ENCODE data around the gene NOVA2.

The NOVA2 gene, protein sequence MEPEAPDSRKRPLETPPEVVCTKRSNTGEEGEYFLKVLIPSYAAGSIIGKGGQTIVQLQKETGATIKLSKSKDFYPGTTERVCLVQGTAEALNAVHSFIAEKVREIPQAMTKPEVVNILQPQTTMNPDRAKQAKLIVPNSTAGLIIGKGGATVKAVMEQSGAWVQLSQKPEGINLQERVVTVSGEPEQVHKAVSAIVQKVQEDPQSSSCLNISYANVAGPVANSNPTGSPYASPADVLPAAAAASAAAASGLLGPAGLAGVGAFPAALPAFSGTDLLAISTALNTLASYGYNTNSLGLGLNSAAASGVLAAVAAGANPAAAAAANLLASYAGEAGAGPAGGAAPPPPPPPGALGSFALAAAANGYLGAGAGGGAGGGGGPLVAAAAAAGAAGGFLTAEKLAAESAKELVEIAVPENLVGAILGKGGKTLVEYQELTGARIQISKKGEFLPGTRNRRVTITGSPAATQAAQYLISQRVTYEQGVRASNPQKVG

GRCh38 chr19:45973553-45974338, at the start of gene NOVA2:
Gene NOVA2, minus strand, starts transcription at chr19:45973865. Its CDS starts 514 bp downstream, at chr19:45973351.
- peak within 1 kb of the TSS; percentile 62 for H3K4me3 ChIP-seq (ENCODE audit: low read depth, low read length)

GRCh38 chr19:46023311-46023779, 49.7 kb upstream of the NOVA2 start:
- H3K4me3 ChIP-seq (ENCODE audit: low read depth, low read length) = no peak overlapping the region

DNA sequence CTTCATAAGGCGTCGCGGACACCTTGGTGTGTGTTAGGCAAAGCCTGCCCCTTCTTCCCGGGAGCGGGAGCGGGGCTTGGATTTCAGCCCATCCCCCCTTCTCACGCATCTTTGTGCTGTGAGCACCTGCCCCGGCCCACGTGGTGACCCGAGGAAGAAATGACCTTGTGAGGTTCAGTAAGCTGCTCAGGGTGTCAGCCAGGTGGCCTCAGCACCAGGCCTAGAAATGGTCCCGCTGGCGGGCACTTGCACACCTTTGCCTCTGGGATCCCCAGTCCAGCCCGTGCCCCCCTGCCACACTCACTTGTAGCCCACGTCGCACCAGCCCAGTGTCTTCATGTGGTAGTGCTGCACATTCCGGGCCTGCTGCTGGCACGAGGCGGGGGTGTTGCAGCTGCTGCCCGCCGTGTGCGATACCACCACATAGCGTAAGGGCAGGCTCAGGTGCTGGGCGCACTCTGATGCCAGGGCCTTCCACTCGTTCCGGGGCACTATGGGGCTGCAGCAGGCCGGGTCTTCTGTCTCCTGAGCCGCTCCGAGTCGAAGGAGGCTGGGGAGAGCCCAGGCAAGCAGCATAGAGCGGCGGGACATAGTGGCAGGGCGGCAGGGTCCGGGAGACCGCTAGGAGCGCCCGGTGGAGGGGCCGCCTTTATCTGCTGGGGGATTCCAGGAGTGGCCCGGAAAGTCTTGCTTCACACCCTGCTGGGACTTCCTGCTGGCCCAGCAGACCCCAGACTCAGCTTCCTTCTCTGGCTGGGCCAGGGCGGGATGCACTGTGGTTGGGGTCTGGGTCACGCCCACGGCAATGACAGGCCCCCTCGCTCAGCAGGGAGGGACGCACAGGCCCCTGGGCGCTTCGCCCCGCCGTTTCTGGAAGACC, 49.0 kb upstream of the NOVA2 start, which contains the start of gene PGLYRP1:
Gene PGLYRP1 (minus strand): TSS at position 623 of the 880 bp plus-strand sequence. CDS start 32 bp downstream, at position 591.
- no peak within 1 kb of the TSS for H3K4me3 ChIP-seq (ENCODE audit: low read depth, low read length)

DNA sequence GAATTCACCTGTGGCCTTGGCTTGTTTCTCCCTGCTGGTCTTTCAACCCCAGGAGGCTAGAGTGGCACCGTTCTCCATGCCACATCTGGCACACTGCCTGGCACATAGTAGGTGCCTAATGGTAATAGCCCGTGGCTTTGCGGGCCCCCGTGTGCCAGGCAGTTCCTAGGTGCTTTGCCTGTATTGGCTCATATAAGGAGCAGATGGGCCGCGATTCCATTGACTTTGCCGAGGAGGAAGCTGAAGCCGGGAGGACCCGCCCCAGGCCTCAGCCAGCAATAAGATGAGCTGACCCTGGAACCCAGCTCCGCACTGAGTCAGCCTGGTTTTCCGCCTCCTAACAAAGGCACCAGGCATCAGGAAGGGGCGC, 48.4 kb upstream of the NOVA2 start:
- H3K4me3 ChIP-seq (ENCODE audit: low read depth, low read length) = no peak overlapping the region

- no peak overlapping the region for H3K4me3 ChIP-seq (ENCODE audit: low read depth, low read length)
These were observed 47.9 kb upstream of the NOVA2 start for GRCh38 chr19:46021531-46022041.

- H3K4me3 ChIP-seq (ENCODE audit: low read depth, low read length) = no peak overlapping the region
These were observed 47.1 kb upstream of the NOVA2 start for GRCh38 chr19:46020819-46021125.

GRCh38 chr19:46019270-46019669, 45.6 kb upstream of the NOVA2 start:
- no peak overlapping the region for H3K4me3 ChIP-seq (ENCODE audit: low read depth, low read length)

DNA sequence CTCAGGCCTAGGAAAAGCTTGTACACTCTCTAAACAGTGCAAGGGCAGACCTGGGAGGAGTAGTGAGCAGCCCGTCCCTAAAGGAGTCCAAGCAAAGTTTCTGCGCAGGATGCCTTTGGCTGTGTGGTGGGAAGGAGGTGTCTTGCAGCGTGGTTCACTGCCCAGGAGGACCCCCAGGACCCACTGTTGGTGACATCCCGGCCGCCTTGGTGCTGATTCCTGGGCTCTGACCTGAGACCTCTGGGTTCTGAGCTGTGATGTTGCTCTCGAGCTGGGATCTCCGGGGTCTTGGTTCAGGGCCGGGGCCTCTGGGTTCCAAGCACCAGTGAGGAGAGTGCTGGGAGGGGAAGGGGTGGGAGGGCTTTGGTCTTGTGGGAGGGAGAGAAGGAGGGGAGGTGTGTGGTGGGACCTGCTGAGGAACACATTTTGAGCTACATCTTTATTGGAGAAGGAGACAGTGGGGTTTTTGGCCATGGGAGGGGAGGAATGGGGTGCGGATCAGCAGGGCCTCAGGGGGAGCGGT, 45.1 kb upstream of the NOVA2 start:
- no peak overlapping the region for H3K4me3 ChIP-seq (ENCODE audit: low read depth, low read length)

DNA sequence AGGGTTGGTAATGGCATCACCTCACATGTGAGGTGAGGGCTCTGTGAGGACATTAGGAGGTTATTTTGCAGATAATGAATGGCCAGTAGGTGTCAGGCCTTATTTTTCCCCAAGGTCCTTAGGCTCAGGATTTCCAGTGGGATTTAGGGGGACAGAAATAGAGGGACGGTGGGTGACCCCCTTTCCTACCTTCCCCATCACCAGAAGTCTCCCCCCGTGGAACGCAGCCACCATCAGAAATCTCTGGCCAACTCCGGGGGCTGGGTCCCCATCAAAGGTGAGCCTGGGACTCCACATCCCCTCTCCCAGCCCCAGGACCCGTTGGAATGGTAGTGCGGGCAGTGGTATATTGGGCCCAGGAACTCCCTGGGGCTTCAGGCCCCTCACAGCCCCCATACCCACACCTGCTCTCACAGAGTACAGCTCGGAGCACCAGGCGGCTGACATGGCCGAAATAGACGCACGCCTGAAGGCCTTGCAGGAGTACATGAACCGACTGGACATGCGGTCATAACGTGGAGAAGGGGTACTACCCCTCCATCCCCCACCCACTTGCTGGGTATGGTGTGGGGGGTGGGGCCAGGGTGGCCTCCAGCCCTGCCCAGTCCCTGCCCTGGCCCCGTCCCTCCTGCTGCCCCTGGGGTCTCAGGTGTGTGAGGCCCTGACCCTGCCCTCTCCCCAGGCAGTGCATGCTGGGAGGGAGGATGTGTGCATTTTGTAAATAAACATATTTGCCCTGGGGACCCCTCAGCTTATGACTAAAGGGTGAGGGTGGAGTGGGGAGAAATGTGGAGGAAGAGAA, 44.4 kb upstream of the NOVA2 start:
- H3K4me3 ChIP-seq (ENCODE audit: low read depth, low read length) = no peak overlapping the region

DNA sequence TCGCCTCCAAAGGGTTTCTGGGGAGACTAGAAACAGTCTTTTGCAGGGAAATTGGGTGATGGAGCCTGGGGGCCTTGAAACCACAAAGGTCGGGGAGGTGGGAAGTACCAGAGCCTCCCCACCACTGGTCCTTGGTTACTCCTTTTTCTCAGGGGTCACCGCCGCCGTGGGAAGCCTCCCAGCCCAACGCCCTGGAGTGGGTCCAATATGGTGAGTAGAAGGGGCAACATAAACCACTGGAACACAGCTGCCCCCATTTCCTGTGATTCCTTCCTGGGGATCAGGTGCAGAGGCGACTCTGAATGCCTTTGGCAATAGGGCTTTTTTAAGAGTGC, 43.4 kb upstream of the NOVA2 start:
- no peak overlapping the region for H3K4me3 ChIP-seq (ENCODE audit: low read depth, low read length)

GRCh38 chr19:46016426-46017094, 42.9 kb upstream of the NOVA2 start:
- H3K4me3 ChIP-seq (ENCODE audit: low read depth, low read length) = peak overlapping the region; percentile 21

- peak overlapping the region; percentile 21 for H3K4me3 ChIP-seq (ENCODE audit: low read depth, low read length)
These were observed 42.2 kb upstream of the NOVA2 start for GRCh38 chr19:46015687-46016425.

- H3K4me3 ChIP-seq (ENCODE audit: low read depth, low read length) = peak overlapping the region; percentile 30
These were observed 41.4 kb upstream of the NOVA2 start for GRCh38 chr19:46014941-46015686.

GRCh38 chr19:46014534-46014933, 40.9 kb upstream of the NOVA2 start:
- H3K4me3 ChIP-seq (ENCODE audit: low read depth, low read length) = peak overlapping the region; percentile 30

GRCh38 chr19:46009530-46010510, 36.2 kb upstream of the NOVA2 start:
- no peak overlapping the region for H3K4me3 ChIP-seq (ENCODE audit: low read depth, low read length)

- no peak overlapping the region for H3K4me3 ChIP-seq (ENCODE audit: low read depth, low read length)
These were observed 32.7 kb upstream of the NOVA2 start for GRCh38 chr19:46006411-46006810.
